Ishikawa (cell line): ENCODE data around the gene TMEM198.

ENCODE experiments used
- CEBPB ChIP-seq: IDR thresholded peaks from 2 replicates; pipeline ENCODE4 v1.6.1; 2012
- CREB1 ChIP-seq: IDR thresholded peaks from 2 replicates; pipeline ENCODE4 v1.6.1; 2012; ENCODE audit warnings: low read depth
- EGR1 ChIP-seq: IDR thresholded peaks from 2 replicates; pipeline ENCODE4 v1.6.1; 2012
- EP300 ChIP-seq: IDR thresholded peaks from 2 replicates; pipeline ENCODE4 v1.6.1; 2012; ENCODE audit warnings: borderline replicate concordance
- FOXM1 ChIP-seq: IDR thresholded peaks from 2 replicates; pipeline ENCODE4 v1.6.1; 2012; ENCODE audit warnings: low read depth, borderline replicate concordance
- NFIC ChIP-seq: IDR thresholded peaks from 2 replicates; pipeline ENCODE4 v1.6.1; 2012
- RAD21 ChIP-seq: IDR thresholded peaks from 2 replicates; pipeline ENCODE4 v1.6.1; 2012; ENCODE audit warnings: low read depth
- TAF1 ChIP-seq: IDR thresholded peaks from 2 replicates; pipeline ENCODE4 v1.6.1; 2012; ENCODE audit warnings: low read depth, mild to moderate bottlenecking
- TCF12 ChIP-seq: IDR thresholded peaks from 2 replicates; pipeline ENCODE4 v1.6.1; 2012; ENCODE audit warnings: low read depth
- TEAD4 ChIP-seq: IDR thresholded peaks from 2 replicates; pipeline ENCODE4 v1.6.1; 2012
- YY1 ChIP-seq: IDR thresholded peaks from 2 replicates; pipeline ENCODE4 v1.6.1; 2012; ENCODE audit warnings: low read depth
- ZBTB7A ChIP-seq: IDR thresholded peaks from 2 replicates; pipeline ENCODE4 v1.6.1; 2012; ENCODE audit warnings: low read depth
- TF ChIP-seq, protein P1 (sequence below): IDR thresholded peaks from 2 replicates; pipeline ENCODE4 v1.6.1; 2012
- TF ChIP-seq, protein P2 (sequence below): IDR thresholded peaks from 2 replicates; pipeline ENCODE4 v1.6.1; 2012
- TF ChIP-seq, protein P3 (sequence below): IDR thresholded peaks from 2 replicates; pipeline ENCODE4 v1.6.1; 2012; ENCODE audit warnings: low read depth, mild to moderate bottlenecking

TMEM198 gene

DNA sequence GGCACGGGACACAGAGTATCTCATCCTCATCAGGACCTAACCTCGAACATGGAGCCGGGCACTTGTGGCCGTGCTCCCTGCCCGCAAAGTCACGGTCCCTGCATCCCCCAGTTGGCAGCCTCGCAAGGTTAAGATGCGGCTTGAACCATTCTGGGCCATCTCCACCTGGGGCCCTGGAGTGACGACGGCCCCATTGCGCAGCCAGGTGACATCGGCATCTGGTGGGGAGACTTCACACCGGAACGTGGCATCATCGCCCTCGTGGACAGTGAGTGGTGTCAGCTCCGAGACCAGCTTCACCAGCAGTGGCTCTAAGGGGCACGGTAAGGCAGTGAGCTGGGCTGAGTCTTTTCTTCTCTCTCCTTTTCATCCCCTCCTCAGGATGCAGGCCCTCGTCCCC, 12.6 kb downstream of the TMEM198 start:
- TF ChIP-seq, protein P1, sequence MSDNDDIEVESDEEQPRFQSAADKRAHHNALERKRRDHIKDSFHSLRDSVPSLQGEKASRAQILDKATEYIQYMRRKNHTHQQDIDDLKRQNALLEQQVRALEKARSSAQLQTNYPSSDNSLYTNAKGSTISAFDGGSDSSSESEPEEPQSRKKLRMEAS, result no peak
- TF ChIP-seq CREB1 (no peak), EP300 (no peak), EGR1 (no peak), TEAD4 (no peak), TCF12 (no peak), FOXM1 (no peak)

DNA sequence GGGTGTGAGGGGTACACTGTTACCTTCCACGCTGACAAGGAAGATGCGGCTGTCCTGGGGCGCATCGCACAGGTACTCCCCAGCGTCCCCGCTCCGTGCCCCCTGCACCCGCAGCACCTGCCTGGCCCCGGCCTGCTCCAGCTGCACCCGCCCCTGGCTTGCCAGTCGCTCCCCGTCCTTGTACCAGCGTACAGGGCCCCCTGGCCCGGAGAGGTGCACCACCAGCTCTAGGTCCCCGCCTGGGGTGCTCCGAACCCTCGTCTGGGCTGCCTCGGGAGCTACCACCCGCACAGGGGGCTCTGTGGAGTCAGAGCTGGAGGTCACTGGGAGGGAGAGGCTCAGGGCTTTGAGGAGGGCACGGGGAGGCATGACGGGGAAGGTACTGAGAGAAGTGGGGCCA, 13.5 kb downstream of the TMEM198 start:
- TF ChIP-seq CEBPB, result no peak
- no peak for TF ChIP-seq TEAD4
- no peak for TF ChIP-seq EGR1
- TF ChIP-seq ZBTB7A, result no peak
- TF ChIP-seq CREB1, result no peak
- no peak for TF ChIP-seq TAF1
- TF ChIP-seq FOXM1, result no peak
- TF ChIP-seq, protein P2, sequence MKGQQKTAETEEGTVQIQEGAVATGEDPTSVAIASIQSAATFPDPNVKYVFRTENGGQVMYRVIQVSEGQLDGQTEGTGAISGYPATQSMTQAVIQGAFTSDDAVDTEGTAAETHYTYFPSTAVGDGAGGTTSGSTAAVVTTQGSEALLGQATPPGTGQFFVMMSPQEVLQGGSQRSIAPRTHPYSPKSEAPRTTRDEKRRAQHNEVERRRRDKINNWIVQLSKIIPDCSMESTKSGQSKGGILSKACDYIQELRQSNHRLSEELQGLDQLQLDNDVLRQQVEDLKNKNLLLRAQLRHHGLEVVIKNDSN, result no peak
- TF ChIP-seq TCF12, result no peak
- TF ChIP-seq, protein P3, sequence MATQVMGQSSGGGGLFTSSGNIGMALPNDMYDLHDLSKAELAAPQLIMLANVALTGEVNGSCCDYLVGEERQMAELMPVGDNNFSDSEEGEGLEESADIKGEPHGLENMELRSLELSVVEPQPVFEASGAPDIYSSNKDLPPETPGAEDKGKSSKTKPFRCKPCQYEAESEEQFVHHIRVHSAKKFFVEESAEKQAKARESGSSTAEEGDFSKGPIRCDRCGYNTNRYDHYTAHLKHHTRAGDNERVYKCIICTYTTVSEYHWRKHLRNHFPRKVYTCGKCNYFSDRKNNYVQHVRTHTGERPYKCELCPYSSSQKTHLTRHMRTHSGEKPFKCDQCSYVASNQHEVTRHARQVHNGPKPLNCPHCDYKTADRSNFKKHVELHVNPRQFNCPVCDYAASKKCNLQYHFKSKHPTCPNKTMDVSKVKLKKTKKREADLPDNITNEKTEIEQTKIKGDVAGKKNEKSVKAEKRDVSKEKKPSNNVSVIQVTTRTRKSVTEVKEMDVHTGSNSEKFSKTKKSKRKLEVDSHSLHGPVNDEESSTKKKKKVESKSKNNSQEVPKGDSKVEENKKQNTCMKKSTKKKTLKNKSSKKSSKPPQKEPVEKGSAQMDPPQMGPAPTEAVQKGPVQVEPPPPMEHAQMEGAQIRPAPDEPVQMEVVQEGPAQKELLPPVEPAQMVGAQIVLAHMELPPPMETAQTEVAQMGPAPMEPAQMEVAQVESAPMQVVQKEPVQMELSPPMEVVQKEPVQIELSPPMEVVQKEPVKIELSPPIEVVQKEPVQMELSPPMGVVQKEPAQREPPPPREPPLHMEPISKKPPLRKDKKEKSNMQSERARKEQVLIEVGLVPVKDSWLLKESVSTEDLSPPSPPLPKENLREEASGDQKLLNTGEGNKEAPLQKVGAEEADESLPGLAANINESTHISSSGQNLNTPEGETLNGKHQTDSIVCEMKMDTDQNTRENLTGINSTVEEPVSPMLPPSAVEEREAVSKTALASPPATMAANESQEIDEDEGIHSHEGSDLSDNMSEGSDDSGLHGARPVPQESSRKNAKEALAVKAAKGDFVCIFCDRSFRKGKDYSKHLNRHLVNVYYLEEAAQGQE, result no peak
- TF ChIP-seq YY1, result no peak

DNA sequence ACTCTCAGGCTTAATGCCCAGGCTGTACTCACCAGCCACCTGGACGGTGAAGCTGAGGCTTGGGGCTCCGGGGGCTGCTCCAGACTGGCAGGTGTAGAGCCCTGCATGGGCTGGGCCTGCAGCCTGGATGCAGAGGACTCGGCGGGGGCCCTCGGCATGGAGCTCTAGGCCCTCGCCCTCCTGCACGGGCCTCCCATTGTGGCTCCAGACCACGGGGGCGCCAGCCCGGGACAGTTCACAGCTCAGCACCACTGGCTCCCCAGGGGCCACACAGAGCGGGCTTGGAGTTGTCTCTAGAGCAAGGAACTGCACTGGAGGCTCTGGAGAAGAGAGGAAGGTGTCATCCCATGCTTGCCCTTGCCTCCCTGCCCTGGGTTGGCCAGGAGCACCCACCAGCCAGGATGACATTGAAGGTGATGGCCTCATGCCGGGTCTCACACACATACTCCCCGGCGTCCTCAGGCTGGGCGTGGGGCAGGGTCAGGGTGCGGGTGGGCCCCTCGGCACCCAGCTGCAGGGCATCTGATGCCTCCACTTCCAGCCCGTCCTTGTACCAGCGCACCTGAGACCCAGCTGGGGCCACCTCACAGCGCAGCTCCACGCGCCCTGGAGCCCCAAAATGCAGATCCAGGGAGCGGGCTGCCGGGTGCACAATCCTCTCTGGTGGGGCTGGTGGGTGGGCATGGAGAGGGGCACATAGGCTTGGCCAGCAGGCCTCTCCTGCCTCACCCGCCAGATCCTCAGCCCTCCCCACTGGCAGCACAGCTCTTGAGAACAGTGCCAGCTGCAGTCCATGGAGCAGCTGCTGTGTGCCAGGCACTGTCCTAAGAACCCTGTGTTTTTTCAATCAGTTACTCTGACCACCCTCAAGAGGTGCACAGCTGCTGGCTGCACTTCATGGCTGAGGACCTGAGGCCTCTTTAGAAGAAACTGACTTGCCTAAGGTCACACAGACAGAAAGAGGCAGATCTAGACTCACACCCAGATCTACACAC, 14.3 kb downstream of the TMEM198 start:
- TF ChIP-seq, protein P2, result no peak
- no peak for TF ChIP-seq TAF1
- no peak for TF ChIP-seq TCF12
- TF ChIP-seq EGR1, result no peak
- no peak for TF ChIP-seq CEBPB
- TF ChIP-seq, protein P1, result no peak
- TF ChIP-seq ZBTB7A, result no peak
- TF ChIP-seq, protein P3, result no peak
- no peak for TF ChIP-seq TEAD4
- TF ChIP-seq EP300, result no peak
- no peak for TF ChIP-seq CREB1
- TF ChIP-seq YY1, result no peak
- TF ChIP-seq NFIC, result no peak
- TF ChIP-seq FOXM1, result no peak
- no peak for TF ChIP-seq RAD21

DNA sequence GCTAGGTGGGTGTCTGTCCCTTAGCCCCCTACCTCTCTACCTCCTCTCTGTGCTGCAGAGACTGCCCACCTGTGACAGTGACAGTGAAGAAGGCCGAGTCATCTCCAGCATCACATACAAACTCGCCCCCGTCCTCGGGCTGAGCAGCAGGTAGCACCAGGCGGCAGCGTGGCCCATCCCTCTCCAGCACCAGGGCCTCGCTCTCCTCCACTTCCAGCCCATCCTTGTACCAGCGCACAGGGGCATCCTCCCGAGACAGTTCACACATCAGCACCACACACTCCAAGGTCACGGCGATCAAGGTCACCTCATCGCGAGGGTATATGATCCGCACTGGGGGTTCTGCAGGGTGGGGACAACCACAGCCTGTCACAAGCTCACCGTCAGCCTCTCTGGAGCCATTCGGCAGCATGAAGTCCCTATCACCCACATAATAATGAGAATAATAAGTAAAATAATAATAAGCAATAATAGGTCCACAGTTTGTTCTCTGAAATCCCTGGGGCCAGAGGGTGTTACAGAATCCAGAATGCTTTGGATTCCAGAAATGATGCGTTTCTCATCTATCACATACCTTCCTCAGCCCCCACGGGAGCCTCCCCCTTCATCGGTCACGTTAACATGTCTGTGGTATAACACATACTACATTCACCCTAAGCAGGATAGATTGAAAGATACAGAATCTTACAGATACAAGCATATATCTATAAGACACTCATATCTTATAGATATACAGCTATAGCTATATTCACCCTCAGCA, 15.5 kb downstream of the TMEM198 start:
- TF ChIP-seq, protein P2, result no peak
- no peak for TF ChIP-seq CEBPB
- TF ChIP-seq ZBTB7A, result no peak
- TF ChIP-seq TAF1, result no peak
- no peak for TF ChIP-seq YY1
- TF ChIP-seq FOXM1, result no peak
- TF ChIP-seq EGR1, result no peak
